GM19193 (cell line): ENCODE data around the gene C1orf141.

Experiments
- POLR2A ChIP-seq: IDR thresholded peaks from 4 replicates; pipeline ENCODE4 v1.6.1; 2011; ENCODE audit not compliant: insufficient read depth, insufficient read length; ENCODE audit errors: extremely low read depth

Gene C1orf141

DNA sequence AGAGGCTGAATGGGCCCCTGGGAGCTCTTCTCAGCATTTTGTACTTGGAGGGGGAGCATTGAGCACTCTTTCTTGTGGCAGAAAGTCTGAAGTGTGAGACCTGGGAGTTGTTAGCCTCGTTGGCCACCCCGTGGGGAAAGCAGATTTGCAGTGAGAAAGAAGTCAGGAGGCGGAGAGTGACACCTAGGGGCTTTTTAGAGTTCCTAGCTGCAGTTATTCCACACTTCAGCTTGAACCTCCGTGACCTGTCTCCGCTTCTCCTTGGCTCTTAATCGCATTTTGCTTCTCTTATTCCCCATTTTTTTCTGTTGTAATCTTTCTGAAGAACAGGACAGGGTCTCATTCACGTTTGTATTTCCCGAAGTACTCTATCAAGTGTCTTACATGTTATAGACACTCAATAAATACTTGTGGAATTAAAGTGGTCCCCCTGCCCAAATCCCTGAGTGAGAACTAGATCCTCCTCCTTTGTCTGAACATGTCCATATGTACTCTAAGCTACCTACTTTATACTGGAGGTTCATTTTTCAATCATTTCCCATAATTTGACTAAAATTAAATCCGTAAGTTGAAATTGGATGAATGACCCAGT, 14.5 kb upstream of the C1orf141 start:
- TF ChIP-seq POLR2A, result no peak

DNA sequence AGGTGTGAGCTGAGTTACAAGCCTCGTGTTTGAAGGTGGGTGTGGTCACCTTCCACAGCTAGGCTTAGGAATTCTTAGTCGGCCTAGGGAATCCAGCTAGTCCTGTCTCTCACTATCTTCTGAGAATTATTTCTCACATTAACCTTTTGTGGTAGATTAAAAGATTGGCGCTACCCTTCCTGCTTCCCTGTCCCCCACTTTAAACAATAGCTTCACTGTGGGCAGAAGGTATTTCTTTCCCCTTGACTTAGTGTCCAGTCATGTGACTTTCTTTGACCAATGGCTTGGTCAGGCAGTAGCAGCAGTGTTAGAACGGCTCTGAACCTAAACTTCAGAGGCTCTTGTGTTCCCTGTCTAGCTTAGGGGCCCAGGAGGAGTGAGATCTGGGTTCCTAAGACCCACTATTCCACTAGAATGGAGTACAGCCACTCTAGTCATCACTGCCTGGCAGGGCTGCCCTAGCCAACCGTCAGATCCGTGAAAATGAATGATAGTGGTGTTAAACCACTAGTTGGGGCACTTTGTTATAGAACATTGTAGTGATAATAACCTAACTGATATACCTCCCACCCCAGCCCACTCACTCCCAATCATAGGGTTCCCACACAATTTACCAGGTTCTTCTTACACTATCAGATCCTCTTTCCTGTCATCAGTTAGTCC, 13.9 kb upstream of the C1orf141 start:
- no peak for TF ChIP-seq POLR2A

DNA sequence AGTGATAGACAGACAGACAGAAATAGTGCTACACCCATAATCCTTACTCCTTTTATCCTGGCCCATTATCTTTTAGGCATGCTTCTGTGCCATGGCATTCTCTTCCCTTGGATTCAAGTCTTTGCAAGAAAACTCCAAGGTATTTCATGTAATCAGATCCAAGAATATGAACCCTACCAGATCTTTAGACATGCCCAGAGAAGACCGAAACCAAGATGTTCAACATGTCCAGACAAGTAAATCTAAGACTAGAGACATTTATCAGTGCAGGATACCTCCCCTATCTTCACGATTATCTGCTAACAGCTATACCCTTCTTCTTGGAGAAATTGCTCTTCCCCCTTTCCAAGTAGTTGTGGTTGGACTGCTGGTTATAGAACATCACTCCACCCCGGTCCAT, 11.8 kb upstream of the C1orf141 start:
- no peak for TF ChIP-seq POLR2A

DNA sequence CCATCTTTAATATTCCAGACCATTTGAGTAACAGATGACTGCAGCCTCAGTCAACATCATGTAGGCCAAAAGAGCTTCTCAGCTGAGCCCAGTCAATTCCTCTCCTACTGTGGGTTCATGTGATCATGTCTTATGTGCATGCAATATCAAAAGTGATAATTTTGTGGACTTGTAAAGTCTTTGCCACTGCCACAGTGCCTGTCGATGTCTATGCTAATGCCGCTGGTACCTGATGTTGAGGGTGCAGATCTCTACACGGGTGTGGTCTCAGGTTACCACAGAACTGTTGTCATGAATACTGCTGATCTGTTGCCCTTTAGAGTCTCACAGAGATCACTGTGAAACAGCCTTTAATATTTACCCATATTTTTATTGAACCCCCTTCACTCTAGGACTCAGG, 11.3 kb upstream of the C1orf141 start:
- no peak for TF ChIP-seq POLR2A

DNA sequence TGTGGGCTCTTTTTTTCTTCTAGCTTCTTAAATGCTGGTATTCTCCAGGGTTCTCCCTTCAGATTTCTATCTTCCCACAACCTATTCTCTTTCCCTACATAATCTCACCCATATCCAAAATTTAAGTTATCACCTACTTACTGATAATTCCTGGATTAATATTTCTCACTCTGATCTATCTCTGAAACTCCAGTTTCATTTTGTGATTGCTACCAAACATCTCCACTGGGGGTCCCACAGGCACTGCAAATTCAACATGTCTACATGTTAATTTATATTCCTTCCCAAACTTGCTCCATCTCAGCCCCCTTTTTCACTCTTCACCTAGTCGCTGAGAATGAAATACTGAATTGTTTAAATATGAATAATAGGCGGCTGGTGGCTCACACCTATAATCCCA, 9.9 kb upstream of the C1orf141 start:
- no peak for TF ChIP-seq POLR2A

DNA sequence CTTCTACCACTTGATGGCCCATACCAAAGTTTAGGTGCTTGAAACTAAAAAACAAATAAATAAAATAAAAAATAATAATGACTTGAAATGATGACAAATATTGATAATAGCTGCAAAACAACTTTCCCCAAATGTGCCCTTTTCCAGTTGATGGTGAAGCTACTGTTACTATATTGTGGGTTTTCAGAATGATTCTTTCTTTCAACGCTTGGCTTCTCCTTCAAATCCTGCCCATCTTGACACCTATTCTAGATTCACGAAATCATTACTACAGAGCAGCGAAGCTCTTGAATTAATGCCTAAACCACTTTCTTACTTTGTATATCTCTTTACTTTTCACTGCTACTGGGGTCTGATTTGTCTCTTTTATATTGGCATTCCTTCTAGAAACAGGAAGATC, 9.2 kb upstream of the C1orf141 start:
- TF ChIP-seq POLR2A, result no peak

DNA sequence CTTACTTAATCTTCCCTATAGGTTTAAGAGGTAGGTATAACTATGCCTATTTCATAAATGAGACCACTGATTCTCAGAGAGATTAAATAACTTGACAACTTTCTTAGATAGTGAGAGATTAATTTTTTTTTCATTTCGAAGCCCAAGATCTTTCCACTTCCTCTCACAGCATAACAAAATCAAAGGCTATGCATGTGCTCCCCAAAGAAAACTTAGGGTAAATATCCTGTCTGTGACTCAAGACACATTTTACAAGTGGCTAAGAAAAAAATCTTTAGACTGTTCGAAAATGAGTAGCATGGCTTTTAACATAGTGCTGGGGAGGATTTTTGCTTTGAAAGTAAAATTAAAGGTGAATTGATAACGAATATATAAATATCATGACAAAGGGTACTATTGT, 8.2 kb upstream of the C1orf141 start:
- no peak for TF ChIP-seq POLR2A

DNA sequence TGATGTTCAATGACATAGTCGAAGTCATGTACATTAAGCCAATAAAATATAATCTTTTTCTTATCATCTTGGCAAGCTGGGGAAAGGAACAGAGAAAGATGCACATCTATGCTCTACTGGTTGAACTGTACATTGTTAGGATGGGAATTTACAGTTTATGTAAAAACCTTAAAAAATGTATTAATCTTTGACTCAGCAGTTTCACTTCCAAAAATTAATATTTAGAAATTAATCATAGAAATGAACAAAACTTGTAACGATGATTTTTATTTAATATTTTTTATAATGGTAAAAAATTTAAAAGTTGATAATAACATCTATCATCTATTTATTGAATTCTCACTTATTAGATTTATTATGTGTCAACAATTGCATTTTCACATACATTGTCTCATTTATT, 5.7 kb upstream of the C1orf141 start:
- TF ChIP-seq POLR2A, result no peak

DNA sequence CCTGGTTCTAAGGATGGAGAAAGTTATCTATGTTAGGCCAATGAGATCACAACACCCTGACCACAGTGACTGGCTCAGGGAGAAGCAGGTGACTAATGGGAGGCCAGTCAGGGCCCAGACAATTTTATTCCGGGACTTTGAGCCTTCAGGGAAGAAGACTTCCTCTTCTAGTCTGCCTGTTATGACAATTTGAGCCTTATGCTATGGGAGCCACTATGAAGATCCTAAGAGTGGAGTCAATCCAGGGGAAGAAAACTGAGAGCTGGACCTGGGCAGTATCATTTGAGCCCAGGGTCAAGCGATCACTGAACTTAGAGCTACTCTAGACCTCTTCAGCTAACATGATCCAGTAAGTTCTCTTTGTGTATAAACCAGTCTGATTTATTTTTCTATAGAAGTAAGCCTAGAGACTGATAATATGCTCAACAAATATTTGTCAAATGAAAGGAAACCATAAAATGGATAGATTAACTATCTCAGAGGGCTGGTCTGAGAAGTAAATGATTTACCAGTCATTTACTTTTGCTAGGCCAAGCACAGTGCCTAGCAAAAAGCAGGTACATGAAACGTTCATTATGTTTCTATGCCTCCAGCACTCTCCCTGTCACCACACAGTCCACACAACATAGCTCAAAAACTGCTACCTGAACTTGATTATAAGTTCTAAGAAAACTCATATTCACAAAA, 4.2 kb upstream of the C1orf141 start:
- TF ChIP-seq POLR2A, result no peak

DNA sequence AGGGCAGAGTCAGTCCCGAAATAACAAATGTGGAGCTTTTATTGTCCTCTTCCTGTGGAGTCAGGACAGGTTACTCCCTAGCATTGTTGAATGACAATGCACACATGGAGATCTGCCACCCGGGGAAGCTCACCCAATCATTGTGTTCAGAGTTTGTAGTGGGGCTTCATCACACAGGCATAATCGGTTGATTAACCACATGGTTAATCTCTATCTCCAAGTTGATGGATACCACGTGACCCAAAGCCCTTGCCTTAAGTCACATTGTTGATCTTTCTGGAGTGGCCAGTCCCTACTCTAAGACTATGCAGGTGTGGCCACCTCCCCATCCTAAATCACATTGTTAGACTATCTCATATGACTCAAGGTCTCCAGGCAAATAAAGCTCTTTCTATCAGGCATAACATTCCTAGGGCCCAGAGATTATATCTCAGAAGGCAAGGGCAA, 2.6 kb upstream of the C1orf141 start:
- no peak for TF ChIP-seq POLR2A

DNA sequence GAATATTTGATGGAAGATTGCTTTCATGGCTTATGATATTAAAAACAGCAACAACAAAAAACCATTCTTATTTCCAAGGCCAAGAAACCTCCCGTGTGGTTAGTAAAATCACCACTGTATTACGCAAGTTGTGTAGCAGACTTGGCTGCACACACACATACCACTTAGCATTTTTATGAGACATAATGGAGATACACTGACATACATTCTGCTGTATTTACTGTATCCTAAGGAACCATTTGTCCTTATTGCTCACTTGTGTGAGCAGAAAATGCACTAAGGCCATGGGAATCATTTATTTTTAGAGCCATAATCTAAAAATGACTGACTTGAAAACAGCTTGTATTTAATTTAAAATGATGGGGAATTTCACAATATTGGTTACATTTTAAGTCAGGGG, 584 bp upstream of the C1orf141 start:
- TF ChIP-seq POLR2A, result no peak

DNA sequence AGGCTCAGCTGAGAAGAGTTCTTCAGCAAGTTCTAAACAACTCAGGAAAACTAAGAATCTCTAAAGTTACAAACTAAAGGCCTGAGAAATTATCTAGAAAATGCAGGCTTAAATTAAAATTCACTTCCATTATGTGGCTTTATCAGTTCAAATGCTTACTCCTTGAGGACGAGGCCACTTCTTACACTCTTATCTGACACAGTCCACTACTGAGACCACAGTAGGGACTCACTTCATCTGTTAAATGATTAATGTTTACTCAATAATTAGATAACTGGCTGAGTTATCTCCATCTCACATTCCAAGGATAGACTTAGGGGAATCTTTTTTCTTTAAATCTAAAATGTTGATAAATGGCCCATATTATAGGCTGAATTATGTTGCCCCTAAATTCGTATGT, 1.6 kb downstream of the C1orf141 start:
- TF ChIP-seq POLR2A, result no peak

DNA sequence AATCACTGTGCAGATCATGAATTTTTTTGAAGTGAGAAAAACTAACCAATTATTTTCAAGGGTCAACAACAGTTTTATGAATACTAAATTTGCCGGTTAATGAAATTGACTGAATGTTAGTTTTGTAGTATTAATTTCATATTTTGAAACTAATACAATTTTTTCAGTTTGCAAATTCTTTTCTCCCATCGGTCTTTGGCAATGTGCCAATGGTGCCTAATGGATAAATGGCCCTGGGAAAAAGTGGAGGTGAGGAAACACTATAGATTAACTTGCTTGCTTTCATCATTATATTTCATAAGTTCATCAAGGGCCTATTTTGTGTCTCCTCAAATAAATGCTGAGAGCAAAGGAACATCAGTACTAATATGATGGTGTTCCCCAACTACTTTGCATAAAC, 4.1 kb downstream of the C1orf141 start:
- no peak for TF ChIP-seq POLR2A

DNA sequence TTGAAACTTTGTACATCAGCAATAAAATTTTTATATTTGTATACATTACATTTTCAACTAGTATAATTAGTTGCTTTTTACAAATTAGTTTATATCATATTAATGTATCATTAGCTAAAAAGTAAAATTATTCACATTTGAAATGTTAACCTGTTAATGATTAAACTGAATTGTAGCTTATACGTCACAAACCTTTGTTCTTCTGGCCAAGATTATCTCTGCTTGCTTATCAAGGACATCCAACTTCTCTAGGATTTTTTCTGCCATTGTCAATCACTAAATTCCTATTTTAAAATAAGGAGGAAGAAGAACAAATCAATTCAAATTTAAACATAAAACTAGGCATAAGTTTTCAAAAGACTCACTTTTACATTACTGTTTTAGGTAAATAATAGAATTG, 7.8 kb downstream of the C1orf141 start:
- no peak for TF ChIP-seq POLR2A

DNA sequence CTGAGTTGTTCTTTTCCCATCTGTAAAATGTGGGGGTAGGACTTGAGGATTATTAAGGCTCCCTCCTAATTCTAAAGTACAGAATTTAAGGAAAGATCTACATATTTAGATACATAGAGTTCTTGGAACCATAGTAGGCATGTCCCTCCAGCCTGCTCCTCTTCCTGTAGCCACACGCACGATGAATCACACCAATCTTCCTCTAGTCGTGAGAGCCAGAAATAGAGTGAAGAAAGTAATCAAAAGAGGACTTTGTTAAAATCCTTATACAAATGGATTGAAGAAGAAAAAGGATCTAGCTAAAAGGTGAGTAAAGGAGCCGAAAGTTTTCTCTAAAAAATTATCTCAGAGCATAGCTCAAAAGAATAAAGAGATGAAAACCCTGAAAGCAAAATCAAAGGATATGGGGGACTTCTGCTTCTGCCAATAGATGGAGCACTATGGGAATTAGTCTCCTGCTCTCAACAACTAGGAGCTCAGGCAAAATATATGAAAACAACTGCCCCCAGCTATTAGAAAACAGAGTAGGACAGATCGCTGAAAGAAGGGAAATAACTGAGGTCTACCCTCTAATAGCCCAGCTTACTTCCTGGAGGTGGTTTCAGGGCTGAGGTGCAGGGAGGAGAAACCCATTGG, 8.5 kb downstream of the C1orf141 start:
- no peak for TF ChIP-seq POLR2A

DNA sequence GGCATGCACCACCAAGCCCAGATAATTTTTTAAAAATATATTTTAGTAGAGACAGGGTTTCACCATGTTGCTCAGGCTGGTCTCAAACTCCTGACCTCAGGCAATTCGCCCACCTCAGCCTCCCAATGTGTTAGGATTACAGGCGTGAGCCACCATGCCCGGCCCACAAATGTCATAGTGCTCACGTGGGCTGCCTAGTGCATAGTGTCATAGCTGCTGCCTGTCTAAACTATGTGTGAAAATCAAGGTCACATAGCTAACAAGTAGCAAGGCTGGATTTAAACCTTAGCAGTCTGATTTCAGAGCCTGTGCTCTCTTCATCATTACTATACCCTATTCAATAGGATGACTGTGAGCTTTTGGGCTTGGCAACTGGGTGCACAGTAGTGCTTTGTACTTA, 10.3 kb downstream of the C1orf141 start:
- no peak for TF ChIP-seq POLR2A
